ENCODE results near the gene VWA8. TPM values are rescaled to one million over a fixed set of nuclear protein-coding genes. Genes with fewer than 3 reads are reported as not detected.

VWA8 gene
- total RNA-seq: 16.0 TPM
- polyA plus RNA-seq (ENCODE audit: insufficient read depth in 1 of 8, insufficient read length in 8 of 8, low replicate concordance in 1 of 8): 1 to 10 TPM; 6.5 to 9.7 (median 9.1) TPM
- long read RNA-seq, donor 1, full-length matches to known transcripts: 2 of 2 reads
- long read RNA-seq, donor 1, partial matches to known transcripts: 0 of 2 reads
- long read RNA-seq, donor 1, other reads (novel, unspliced or antisense): 0 of 2 reads
- long read RNA-seq, donor 2: 0 reads
- long read RNA-seq, donor 3: 0 reads
- long read RNA-seq, donor 4: 0 reads
- long read RNA-seq, donor 5: 0 reads
- long read RNA-seq, donor 6, partial matches to known transcripts: 0 of 1 reads
- long read RNA-seq, donor 6, other reads (novel, unspliced or antisense): 0 of 1 reads
- long read RNA-seq, donor 7: 0 reads
- long read RNA-seq, donor 8, full-length matches to known transcripts: 1 of 1 reads
- long read RNA-seq, donor 8, partial matches to known transcripts: 0 of 1 reads
- long read RNA-seq, donor 8, other reads (novel, unspliced or antisense): 0 of 1 reads
- long read RNA-seq, donor 9: 0 reads
- long read RNA-seq, donor 10: 0 reads
- long read RNA-seq, donor 11, full-length matches to known transcripts: 1 of 1 reads
- long read RNA-seq, donor 11, partial matches to known transcripts: 0 of 1 reads
- long read RNA-seq, donor 11, other reads (novel, unspliced or antisense): 0 of 1 reads

- Histone ChIP-seq H3K4me1 (ENCODE audit: control insufficient read depth, insufficient read depth, low read length) (peaks cover 3% of the 10 kb centered on the region), H3K27me3 (ENCODE audit: control insufficient read depth, insufficient read depth, low read length) (no peaks in the 10 kb centered on the region), H3K4me3 (ENCODE audit: low read length) (peak within 1 kb of the TSS; percentile 75), H3K36me3 (ENCODE audit: control insufficient read depth, insufficient read depth, low read length) (no peaks in the 10 kb centered on the region), H3K9me3 (replicated peaks; ENCODE audit: control insufficient read depth, low read depth, low read length) (no peaks in the 10 kb centered on the region), H3K27ac (ENCODE audit: low read length) (peak within 1 kb of the TSS; percentile 77)
- WGBS (ENCODE audit: insufficient coverage): under 1% methylated on average over 83 of the region's 83 CpGs
- DNase-seq: peak; percentile 87
Observed at GRCh38 chr13:41960637-41961465, at the start of gene VWA8. TSS of gene VWA8 (minus strand) at chr13:41961109. CDS start at chr13:41961015, 94 bp downstream.

DNA sequence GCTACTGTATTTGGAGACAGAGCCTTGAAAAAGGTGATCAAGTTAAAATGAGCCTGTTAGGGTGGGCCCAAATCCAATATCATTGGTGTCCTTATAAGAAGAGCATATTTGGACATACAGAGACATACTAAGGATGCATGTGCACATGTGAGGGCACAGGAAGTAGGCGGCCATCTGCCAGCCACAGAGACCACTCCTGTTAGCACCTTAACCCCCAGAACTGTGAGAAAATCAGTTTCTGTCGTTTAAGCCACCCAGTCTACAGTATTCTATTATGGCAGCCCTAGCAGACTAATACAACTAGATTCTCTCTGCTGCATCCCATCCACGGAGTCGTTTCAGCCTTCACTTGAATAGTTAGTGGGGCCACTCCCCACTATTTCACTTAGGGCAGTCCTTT is 48.1 kb upstream of the VWA8 start:
- H3K27me3 ChIP-seq (ENCODE audit: control insufficient read depth, insufficient read depth, low read length): no peaks in the 10 kb centered on the region
- no peaks in the 10 kb centered on the region for H3K9me3 ChIP-seq (replicated peaks; ENCODE audit: control insufficient read depth, low read depth, low read length)
- peaks cover 6% of the 10 kb centered on the region for H3K4me1 ChIP-seq (ENCODE audit: control insufficient read depth, insufficient read depth, low read length)
- H3K36me3 ChIP-seq (ENCODE audit: control insufficient read depth, insufficient read depth, low read length): no peaks in the 10 kb centered on the region
- DNase-seq: no peak
- no peak overlapping the region for H3K4me3 ChIP-seq (ENCODE audit: low read length)
- WGBS (ENCODE audit: insufficient coverage): 77% methylated on average over 4 of the region's 4 CpGs
- H3K27ac ChIP-seq (ENCODE audit: low read length): no peak overlapping the region

DNA sequence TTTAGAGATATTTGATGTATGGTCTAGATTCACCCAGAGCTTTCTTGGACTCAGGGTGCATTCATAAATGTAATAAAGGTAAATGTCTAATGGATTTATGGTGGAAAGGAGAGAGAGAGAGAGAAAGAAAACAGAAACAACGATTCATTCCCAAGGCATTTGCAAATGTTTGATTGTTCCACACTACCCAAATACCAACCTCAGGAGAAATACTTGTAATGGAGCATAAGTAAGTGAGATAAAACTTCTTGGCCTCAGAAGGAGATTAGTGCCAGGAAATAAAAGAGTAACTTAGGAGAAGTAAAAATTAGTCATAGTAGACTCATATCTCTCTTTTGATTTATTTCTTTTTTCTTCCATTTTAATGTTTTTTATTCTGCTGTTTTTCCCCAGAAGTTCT is 46.9 kb upstream of the VWA8 start:
- no peak overlapping the region for H3K27ac ChIP-seq (ENCODE audit: low read length)
- no peaks in the 10 kb centered on the region for H3K27me3 ChIP-seq (ENCODE audit: control insufficient read depth, insufficient read depth, low read length)
- H3K4me3 ChIP-seq (ENCODE audit: low read length): no peak overlapping the region
- DNase-seq: no peak
- H3K36me3 ChIP-seq (ENCODE audit: control insufficient read depth, insufficient read depth, low read length): no peaks in the 10 kb centered on the region
- H3K4me1 ChIP-seq (ENCODE audit: control insufficient read depth, insufficient read depth, low read length): peaks cover 6% of the 10 kb centered on the region
- no CpG with 5 or more reads among the region's 1 CpG for WGBS (ENCODE audit: insufficient coverage)
- no peaks in the 10 kb centered on the region for H3K9me3 ChIP-seq (replicated peaks; ENCODE audit: control insufficient read depth, low read depth, low read length)

DNA sequence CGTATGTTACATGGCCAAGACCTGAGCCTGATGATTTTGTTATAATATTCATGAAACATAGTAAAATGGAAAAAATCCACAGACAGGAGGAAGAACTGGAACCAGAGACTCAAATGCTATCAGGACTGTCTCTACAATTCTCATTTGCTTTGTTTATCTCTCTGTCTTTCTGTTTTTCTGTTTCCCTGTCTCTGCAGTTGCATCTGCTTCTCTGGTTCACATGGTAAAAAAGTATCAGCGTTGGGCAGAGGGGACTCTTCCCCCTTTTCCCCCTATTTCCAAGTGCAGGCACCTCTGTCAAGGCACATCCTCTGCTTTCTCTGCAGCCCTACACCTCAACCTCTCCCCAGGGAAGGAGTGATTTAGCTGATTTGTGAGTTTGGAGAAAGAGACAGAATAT is 41.2 kb upstream of the VWA8 start:
- no peaks in the 10 kb centered on the region for H3K36me3 ChIP-seq (ENCODE audit: control insufficient read depth, insufficient read depth, low read length)
- H3K4me1 ChIP-seq (ENCODE audit: control insufficient read depth, insufficient read depth, low read length): no peaks in the 10 kb centered on the region
- no peaks in the 10 kb centered on the region for H3K27me3 ChIP-seq (ENCODE audit: control insufficient read depth, insufficient read depth, low read length)
- DNase-seq: no peak
- no peaks in the 10 kb centered on the region for H3K9me3 ChIP-seq (replicated peaks; ENCODE audit: control insufficient read depth, low read depth, low read length)
- H3K4me3 ChIP-seq (ENCODE audit: low read length): no peak overlapping the region
- no peak overlapping the region for H3K27ac ChIP-seq (ENCODE audit: low read length)
- no CpG with 5 or more reads among the region's 2 CpGs for WGBS (ENCODE audit: insufficient coverage)

- no peak overlapping the region for H3K27ac ChIP-seq (ENCODE audit: low read length)
Observed at GRCh38 chr13:42001580-42001979, 40.7 kb upstream of the VWA8 start.

GRCh38 chr13:42000846-42001245 is 39.9 kb upstream of the VWA8 start:
- DNase-seq: no peak
- Histone ChIP-seq H3K36me3 (ENCODE audit: control insufficient read depth, insufficient read depth, low read length) (no peaks in the 10 kb centered on the region), H3K9me3 (replicated peaks; ENCODE audit: control insufficient read depth, low read depth, low read length) (no peaks in the 10 kb centered on the region), H3K4me1 (ENCODE audit: control insufficient read depth, insufficient read depth, low read length) (no peaks in the 10 kb centered on the region), H3K4me3 (ENCODE audit: low read length) (no peak overlapping the region), H3K27ac (ENCODE audit: low read length) (no peak overlapping the region), H3K27me3 (ENCODE audit: control insufficient read depth, insufficient read depth, low read length) (no peaks in the 10 kb centered on the region)
- WGBS (ENCODE audit: insufficient coverage): no CpG with 5 or more reads among the region's 2 CpGs

More at GRCh38 chr13:42001580-42001979, 40.7 kb upstream of the VWA8 start:
- H3K4me3 ChIP-seq (ENCODE audit: low read length): no peak overlapping the region
- H3K9me3 ChIP-seq (replicated peaks; ENCODE audit: control insufficient read depth, low read depth, low read length): no peaks in the 10 kb centered on the region
- H3K27me3 ChIP-seq (ENCODE audit: control insufficient read depth, insufficient read depth, low read length): no peaks in the 10 kb centered on the region
- no peaks in the 10 kb centered on the region for H3K36me3 ChIP-seq (ENCODE audit: control insufficient read depth, insufficient read depth, low read length)
- 10% methylated on average over 4 of the region's 6 CpGs for WGBS (ENCODE audit: insufficient coverage)
- DNase-seq: peak; percentile 26
- H3K4me1 ChIP-seq (ENCODE audit: control insufficient read depth, insufficient read depth, low read length): no peaks in the 10 kb centered on the region

GRCh38 chr13:41997396-41997795 is 36.5 kb upstream of the VWA8 start:
- no CpG with 5 or more reads among the region's 1 CpG for WGBS (ENCODE audit: insufficient coverage)
- Histone ChIP-seq H3K4me3 (ENCODE audit: low read length) (no peak overlapping the region), H3K9me3 (replicated peaks; ENCODE audit: control insufficient read depth, low read depth, low read length) (no peaks in the 10 kb centered on the region), H3K4me1 (ENCODE audit: control insufficient read depth, insufficient read depth, low read length) (no peaks in the 10 kb centered on the region), H3K27ac (ENCODE audit: low read length) (no peak overlapping the region), H3K36me3 (ENCODE audit: control insufficient read depth, insufficient read depth, low read length) (no peaks in the 10 kb centered on the region), H3K27me3 (ENCODE audit: control insufficient read depth, insufficient read depth, low read length) (no peaks in the 10 kb centered on the region)
- no peak for DNase-seq

DNA sequence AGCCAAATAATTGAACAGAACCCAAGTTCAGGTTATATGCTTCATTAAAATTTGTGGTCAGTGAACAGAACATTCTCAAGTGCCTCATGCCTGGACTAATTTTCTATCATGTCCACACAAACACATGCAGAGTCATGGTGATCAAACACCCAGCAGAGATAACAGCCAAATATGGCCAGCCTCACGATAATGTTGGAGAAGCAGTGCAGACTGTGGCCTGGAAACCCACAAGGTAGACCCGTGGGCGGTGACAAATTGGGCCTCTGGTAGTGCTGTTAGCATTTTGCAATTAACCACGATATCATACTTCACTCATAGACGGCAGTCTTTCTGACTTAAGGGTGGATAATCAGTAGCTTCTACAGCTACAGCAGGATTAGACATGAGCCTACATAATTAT is 35.0 kb upstream of the VWA8 start:
- no peaks in the 10 kb centered on the region for H3K36me3 ChIP-seq (ENCODE audit: control insufficient read depth, insufficient read depth, low read length)
- H3K4me1 ChIP-seq (ENCODE audit: control insufficient read depth, insufficient read depth, low read length): no peaks in the 10 kb centered on the region
- no peak for DNase-seq
- H3K27ac ChIP-seq (ENCODE audit: low read length): no peak overlapping the region
- no peaks in the 10 kb centered on the region for H3K27me3 ChIP-seq (ENCODE audit: control insufficient read depth, insufficient read depth, low read length)
- H3K9me3 ChIP-seq (replicated peaks; ENCODE audit: control insufficient read depth, low read depth, low read length): no peaks in the 10 kb centered on the region
- no CpG with 5 or more reads among the region's 5 CpGs for WGBS (ENCODE audit: insufficient coverage)
- no peak overlapping the region for H3K4me3 ChIP-seq (ENCODE audit: low read length)

DNA sequence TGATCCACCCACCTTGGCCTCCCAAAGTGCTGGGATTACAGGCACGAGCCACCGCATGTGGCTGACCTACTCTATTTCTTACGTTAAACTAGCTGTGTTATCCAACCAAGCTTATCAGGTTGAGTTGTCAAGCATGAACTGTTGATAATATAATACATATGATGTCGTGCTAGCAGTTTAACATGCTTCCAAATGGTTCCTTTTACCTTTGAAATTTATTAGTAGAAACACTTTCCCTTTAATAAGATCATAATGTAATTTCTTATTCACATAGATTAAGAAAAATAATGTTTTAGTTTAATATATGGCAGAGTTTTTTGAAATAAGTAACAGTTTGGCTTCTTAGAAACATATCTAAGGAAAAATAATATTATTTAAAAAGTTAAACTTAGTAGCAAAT is 34.4 kb upstream of the VWA8 start:
- no peaks in the 10 kb centered on the region for H3K27me3 ChIP-seq (ENCODE audit: control insufficient read depth, insufficient read depth, low read length)
- WGBS (ENCODE audit: insufficient coverage): no CpG with 5 or more reads among the region's 4 CpGs
- DNase-seq: no peak
- no peaks in the 10 kb centered on the region for H3K36me3 ChIP-seq (ENCODE audit: control insufficient read depth, insufficient read depth, low read length)
- H3K4me1 ChIP-seq (ENCODE audit: control insufficient read depth, insufficient read depth, low read length): no peaks in the 10 kb centered on the region
- no peaks in the 10 kb centered on the region for H3K9me3 ChIP-seq (replicated peaks; ENCODE audit: control insufficient read depth, low read depth, low read length)
- no peak overlapping the region for H3K27ac ChIP-seq (ENCODE audit: low read length)
- no peak overlapping the region for H3K4me3 ChIP-seq (ENCODE audit: low read length)

GRCh38 chr13:41994696-41995095 is 33.8 kb upstream of the VWA8 start:
- no peaks in the 10 kb centered on the region for H3K27me3 ChIP-seq (ENCODE audit: control insufficient read depth, insufficient read depth, low read length)
- no peak overlapping the region for H3K27ac ChIP-seq (ENCODE audit: low read length)
- no peaks in the 10 kb centered on the region for H3K4me1 ChIP-seq (ENCODE audit: control insufficient read depth, insufficient read depth, low read length)
- DNase-seq: no peak
- no peaks in the 10 kb centered on the region for H3K36me3 ChIP-seq (ENCODE audit: control insufficient read depth, insufficient read depth, low read length)
- H3K9me3 ChIP-seq (replicated peaks; ENCODE audit: control insufficient read depth, low read depth, low read length): no peaks in the 10 kb centered on the region
- no peak overlapping the region for H3K4me3 ChIP-seq (ENCODE audit: low read length)
- no CpG with 5 or more reads among the region's 1 CpG for WGBS (ENCODE audit: insufficient coverage)
